ENCODE measurements around the gene ACVR2A. TPM values are rescaled to one million over a fixed set of nuclear protein-coding genes. Genes with fewer than 3 reads are reported as not detected.

The ACVR2A gene
- polyA plus RNA-seq, 3 donors from 2014 or later, result 6.2 to 7.3 (median 6.5) TPM

- no peaks in the 10 kb centered on the region for H3K27me3 Mint-ChIP-seq (ENCODE audit: low read depth in 3 of 3)
- no peak for DNase-seq
- H3K27ac Mint-ChIP-seq, result peak overlapping the region in 2 of 6 donors; percentile 3 to 21
- H3K9me3 Mint-ChIP-seq, result no peaks in the 10 kb centered on the region
- peaks cover 19 to 23% of the 10 kb centered on the region in 2 donors for H3K4me1 Mint-ChIP-seq
- peaks cover 4 to 8% (median 5%) of the 10 kb centered on the region in 3 donors for H3K36me3 Mint-ChIP-seq
- no peak overlapping the region for H3K4me3 Mint-ChIP-seq
Observed at GRCh38 chr2:147976102-147976501, 131.3 kb downstream of the ACVR2A start.

- no peak overlapping the region for H3K4me3 Mint-ChIP-seq
- H3K9me3 Mint-ChIP-seq, result no peaks in the 10 kb centered on the region
- peaks cover 25 to 39% of the 10 kb centered on the region in 2 donors for H3K4me1 Mint-ChIP-seq
- DNase-seq, result no peak
- H3K36me3 Mint-ChIP-seq, result peaks cover 3 to 4% (median 3%) of the 10 kb centered on the region in 3 donors
- H3K27me3 Mint-ChIP-seq (ENCODE audit: low read depth in 3 of 3), result no peaks in the 10 kb centered on the region
- no peak overlapping the region for H3K27ac Mint-ChIP-seq
Observed at GRCh38 chr2:147977679-147978078, 132.8 kb downstream of the ACVR2A start.

Other genes with a start within 250 kb of the ACVR2A start
- gene ORC4, start 175.7 kb downstream of the ACVR2A start, polyA plus RNA-seq, result 10 to 100 TPM; 26.5 to 57.3 (median 52.3) TPM
- 10 to 100 TPM; 10.0 to 19.2 (median 14.3) TPM for gene MBD5, start 176.1 kb downstream of the ACVR2A start, polyA plus RNA-seq